WTC11 (cell line): ENCODE measurements around the gene MPI.

Experiments used
- ATF1 ChIP-seq: sonication (generic); formaldehyde crosslinking; IDR thresholded peaks from 2 replicates; pipeline ENCODE4 v1.8.1; 2023; ENCODE audit warnings: mild to moderate bottlenecking, moderate library complexity, missing genetic modification reagents
- CTCF ChIP-seq: fragments of 200-600 bp; IDR thresholded peaks from 2 replicates; pipeline ENCODE4 v1.8.0; 2022; ENCODE audit warnings: antibody characterized with exemption
- ESRRA ChIP-seq: sonication (generic); formaldehyde crosslinking; IDR thresholded peaks from 2 replicates; pipeline ENCODE4 v1.8.1; 2022; ENCODE audit warnings: mild to moderate bottlenecking, missing genetic modification reagents, borderline replicate concordance
- MAX ChIP-seq: sonication (generic); formaldehyde crosslinking; IDR thresholded peaks from 2 replicates; pipeline ENCODE4 v1.8.0; 2022; ENCODE audit warnings: mild to moderate bottlenecking, missing genetic modification reagents
- MXD4 ChIP-seq: fragments of 250-450 bp; sonication (Bioruptor Pico); IDR thresholded peaks from 2 replicates; pipeline ENCODE4 v1.8.0; 2021; ENCODE audit warnings: mild to moderate bottlenecking, moderate library complexity, borderline replicate concordance
- MYBL2 ChIP-seq: sonication (generic); formaldehyde crosslinking; IDR thresholded peaks from 2 replicates; pipeline ENCODE4 v1.8.1; 2023; ENCODE audit warnings: mild to moderate bottlenecking, moderate library complexity, missing genetic modification reagents
- NFYB ChIP-seq: sonication (generic); formaldehyde crosslinking; conservative IDR thresholded peaks from 2 replicates; pipeline ENCODE4 v1.8.0; 2022; ENCODE audit warnings: low read depth, missing genetic modification reagents
- NR3C1 ChIP-seq: sonication (generic); formaldehyde crosslinking; conservative IDR thresholded peaks from 2 replicates; pipeline ENCODE4 v1.8.1; 2023; ENCODE audit warnings: low read depth, mild to moderate bottlenecking, missing genetic modification reagents
- PRDM15 ChIP-seq: sonication (generic); formaldehyde crosslinking; IDR thresholded peaks from 2 replicates; pipeline ENCODE4 v1.8.0; 2022; ENCODE audit warnings: missing genetic modification reagents
- RELA ChIP-seq: sonication (generic); formaldehyde crosslinking; IDR thresholded peaks from 2 replicates; pipeline ENCODE4 v1.8.1; 2022; ENCODE audit warnings: missing genetic modification reagents, mild to moderate bottlenecking, borderline replicate concordance
- SMAD4 ChIP-seq: sonication (generic); formaldehyde crosslinking; IDR thresholded peaks from 2 replicates; pipeline ENCODE4 v1.8.0; 2022; ENCODE audit warnings: mild to moderate bottlenecking, missing genetic modification reagents
- ZMAT4 ChIP-seq: fragments of 250-450 bp; sonication (Bioruptor Pico); IDR thresholded peaks from 2 replicates; pipeline ENCODE4 v1.9.0; 2021; ENCODE audit warnings: mild to moderate bottlenecking
- ZNF263 ChIP-seq: sonication (generic); formaldehyde crosslinking; IDR thresholded peaks from 2 replicates; pipeline ENCODE4 v1.8.1; 2022; ENCODE audit warnings: low read depth, mild to moderate bottlenecking, moderate library complexity, missing genetic modification reagents

GRCh38 chr15:74845581-74845980 lies 44.3 kb upstream of the MPI start:
- no peak for TF ChIP-seq CTCF
- no peak for TF ChIP-seq MYBL2 (CRISPR knock-in tag)
- no peak for TF ChIP-seq MAX (CRISPR knock-in tag)
- no peak for TF ChIP-seq ATF1 (CRISPR knock-in tag)
- TF ChIP-seq RELA, result no peak
- no peak for TF ChIP-seq NR3C1 (CRISPR knock-in tag)
- no peak for TF ChIP-seq ZMAT4 (CRISPR knock-in tag)
- no peak for TF ChIP-seq ZNF263
- TF ChIP-seq SMAD4 (CRISPR knock-in tag), result no peak
- no peak for TF ChIP-seq ESRRA (CRISPR knock-in tag)
- TF ChIP-seq MXD4 (CRISPR knock-in tag), result no peak
- no peak for TF ChIP-seq PRDM15 (CRISPR knock-in tag)
- no peak for TF ChIP-seq NFYB (CRISPR knock-in tag)
